Esophagus (tissue), 2 donors: Measurements from ENCODE around the gene ERC2. TPM values are rescaled to one million over a fixed set of nuclear protein-coding genes. Genes with fewer than 3 reads are reported as not detected.

ENCODE experiments used
- H3K27ac ChIP-seq, 2 donors: one replicate each; pipeline ENCODE4 v1.5.1; 2013; ENCODE audit warnings: low read depth in 2 of 2, mild to moderate bottlenecking in 2 of 2, inconsistent platforms in 1 of 2, low read length in 1 of 2, moderate library complexity in 1 of 2
- H3K27me3 ChIP-seq, 2 donors: one replicate each; pipeline ENCODE4 v1.6.1; 2013; ENCODE audit warnings: low read length in 2 of 2, control low read depth in 1 of 2, mild to moderate bottlenecking in 1 of 2; ENCODE audit not compliant: insufficient read depth in 2 of 2, control insufficient read depth in 1 of 2
- H3K36me3 ChIP-seq, 2 donors: one replicate each; pipeline ENCODE4 v1.6.1; 2013; ENCODE audit warnings: low read length in 1 of 2; ENCODE audit not compliant: control insufficient read depth in 2 of 2, insufficient read depth in 2 of 2
- H3K4me1 ChIP-seq, 2 donors: one replicate each; pipeline ENCODE4 v1.6.1; 2013; ENCODE audit warnings: low read length in 1 of 2; ENCODE audit not compliant: control insufficient read depth in 2 of 2, insufficient read depth in 2 of 2
- H3K4me3 ChIP-seq, 2 donors: one replicate each; pipeline ENCODE4 v1.5.1; 2013; ENCODE audit warnings: low read length in 2 of 2, mild to moderate bottlenecking in 2 of 2, low read depth in 1 of 2, moderate library complexity in 1 of 2
- H3K9me3 ChIP-seq, 2 donors: one replicate each; pipeline ENCODE4 v1.6.1; 2013; ENCODE audit warnings: mild to moderate bottlenecking in 2 of 2, low read depth in 1 of 2, low read length in 1 of 2, moderate library complexity in 1 of 2; ENCODE audit not compliant: control insufficient read depth in 2 of 2, insufficient read depth in 1 of 2
- WGBS, 2 donors: extraction: QIAGEN DNeasy Blood & Tissue Kit; methylation state at CpG; one replicate each; pipeline ENCODE4 v1.1.7; 2013; 5-methylcytosine and 5-hydroxymethylcytosine counted together
- polyA plus RNA-seq, 2 donors: library from polyadenylated mRNA; stranded (reverse); fragments of 200-250 nt; gene quantifications; one replicate each; pipeline ENCODE4 v1.2.3, GENCODE V29; 2013
- donor health status: healthy with polysubstance abuse.
- donor health status: Bipolar disorder and iron deficiency.

Gene ERC2
- polyA plus RNA-seq, 2 donors = 0.18 to 0.20 TPM

DNA sequence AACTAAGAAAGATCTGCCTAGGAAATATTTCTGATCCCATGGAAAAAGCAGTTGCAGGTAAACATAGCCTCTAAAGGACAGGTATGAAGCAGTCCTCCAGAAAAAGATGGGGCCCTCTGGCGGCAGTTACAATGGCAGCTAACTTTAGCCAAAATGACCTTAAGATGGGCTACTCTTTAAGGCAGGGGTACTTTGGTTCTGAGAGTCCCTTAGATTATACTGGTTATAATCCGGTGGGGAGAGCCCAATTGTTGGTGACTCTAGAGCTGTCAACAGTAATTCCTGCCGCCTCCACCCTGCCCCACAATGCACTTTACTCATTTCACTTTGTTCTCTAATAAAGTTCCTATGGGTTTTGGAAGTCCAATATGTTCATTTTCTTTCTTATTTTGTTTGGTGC lies 568.4 kb downstream of the ERC2 start:
- Histone ChIP-seq H3K27me3 (no peaks in the 10 kb centered on the region), H3K27ac (no peak overlapping the region), H3K4me1 (no peaks in the 10 kb centered on the region), H3K9me3 (no peaks in the 10 kb centered on the region), H3K36me3 (no peaks in the 10 kb centered on the region), H3K4me3 (no peak overlapping the region)
- WGBS, 2 donors = 81 to 87% methylated on average over 3 of the region's 3 CpGs

DNA sequence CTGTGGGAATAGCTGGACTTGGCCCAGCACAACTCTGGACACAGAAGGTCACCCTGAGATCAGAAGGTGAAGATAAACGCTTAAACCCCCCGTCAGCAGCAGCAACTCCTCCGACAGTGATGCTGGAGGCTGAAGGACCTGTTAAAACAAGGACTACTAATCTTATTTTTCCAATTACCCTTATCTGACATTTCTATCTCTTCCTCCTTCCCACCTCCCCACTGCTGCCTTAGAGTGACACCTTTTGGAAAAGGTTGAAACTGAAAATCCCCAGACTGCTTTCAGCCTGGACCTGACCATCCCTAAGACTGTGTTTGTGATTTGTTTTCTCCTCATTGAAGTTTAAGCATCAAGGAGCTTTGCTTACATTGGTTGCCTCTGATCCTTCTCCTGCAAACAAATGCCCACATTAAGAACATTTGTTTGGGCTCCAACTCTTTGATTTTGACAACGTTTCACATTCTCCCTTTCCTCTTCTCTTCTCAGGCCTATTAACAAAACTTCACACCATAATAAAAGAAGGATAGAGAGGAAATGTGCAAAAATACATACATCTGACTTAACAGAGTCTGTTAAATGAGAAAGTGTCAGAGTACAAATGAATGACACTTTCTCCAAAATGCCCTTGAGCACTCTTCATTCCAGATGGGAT lies 570.6 kb downstream of the ERC2 start:
- H3K36me3 ChIP-seq = no peaks in the 10 kb centered on the region
- H3K9me3 ChIP-seq = no peaks in the 10 kb centered on the region
- no peaks in the 10 kb centered on the region for H3K4me1 ChIP-seq
- no peak overlapping the region for H3K27ac ChIP-seq
- no peaks in the 10 kb centered on the region for H3K27me3 ChIP-seq
- no peak overlapping the region for H3K4me3 ChIP-seq
- 41 to 54% methylated on average over 4 of the region's 4 CpGs for WGBS, 2 donors

DNA sequence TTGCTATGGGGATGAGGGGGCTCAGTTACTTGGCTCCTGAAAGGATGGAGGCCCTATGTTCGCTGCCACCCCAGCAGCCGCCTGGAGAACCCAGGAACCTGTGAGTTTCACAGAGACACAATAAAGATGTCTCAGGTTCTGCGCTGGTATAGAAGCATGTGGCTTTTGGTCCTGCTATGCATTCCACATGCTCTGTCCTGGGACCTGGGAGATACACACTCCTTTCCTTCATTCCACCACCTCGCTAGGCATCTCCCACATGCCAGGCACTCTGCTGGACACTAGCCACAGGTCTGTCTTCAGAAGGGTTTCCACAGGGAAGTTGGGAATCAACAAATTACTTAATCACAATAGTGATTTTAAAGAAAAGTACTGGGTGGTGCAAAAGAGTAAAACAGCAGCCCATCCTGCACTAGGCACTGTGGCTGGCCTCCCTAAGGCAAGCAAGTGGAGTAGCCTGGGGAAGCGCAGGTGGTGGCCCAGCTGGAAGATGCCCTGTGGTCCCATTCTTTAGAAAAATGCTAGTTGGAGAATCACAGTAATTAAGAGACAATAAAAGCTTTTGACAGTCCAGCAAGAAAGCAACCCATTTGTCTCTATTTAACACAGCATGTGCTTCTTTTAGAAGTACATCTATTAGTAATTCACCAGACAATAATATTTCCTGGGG lies 572.2 kb downstream of the ERC2 start:
- no peak overlapping the region for H3K4me3 ChIP-seq
- 76 to 95% methylated on average over 5 of the region's 5 CpGs for WGBS, 2 donors
- H3K4me1 ChIP-seq = no peaks in the 10 kb centered on the region
- no peaks in the 10 kb centered on the region for H3K36me3 ChIP-seq
- H3K9me3 ChIP-seq = no peaks in the 10 kb centered on the region
- no peak overlapping the region for H3K27ac ChIP-seq
- no peaks in the 10 kb centered on the region for H3K27me3 ChIP-seq

DNA sequence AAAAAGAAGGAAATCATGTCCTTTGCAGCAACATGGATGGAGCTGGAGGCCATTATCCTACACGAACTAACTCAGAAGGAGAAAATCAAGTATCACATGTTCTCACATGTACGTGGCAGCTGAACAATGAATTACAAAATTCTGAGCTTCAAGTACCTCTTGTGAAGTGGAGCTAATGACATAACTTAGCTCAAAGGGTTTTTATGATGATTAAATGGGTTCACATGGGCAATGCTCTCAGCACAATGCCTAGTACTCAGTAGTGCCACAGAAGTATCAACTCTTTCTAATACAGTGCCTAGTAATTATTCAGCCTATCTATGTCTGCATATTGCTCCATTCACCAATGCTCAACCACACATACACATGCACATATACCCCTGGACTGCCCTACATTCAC lies 573.7 kb downstream of the ERC2 start:
- H3K36me3 ChIP-seq = no peaks in the 10 kb centered on the region
- no peaks in the 10 kb centered on the region for H3K4me1 ChIP-seq
- H3K9me3 ChIP-seq = no peaks in the 10 kb centered on the region
- no peak overlapping the region for H3K4me3 ChIP-seq
- 49 to 58% methylated on average over 2 of the region's 2 CpGs for WGBS, 2 donors
- H3K27me3 ChIP-seq = no peaks in the 10 kb centered on the region
- no peak overlapping the region for H3K27ac ChIP-seq

DNA sequence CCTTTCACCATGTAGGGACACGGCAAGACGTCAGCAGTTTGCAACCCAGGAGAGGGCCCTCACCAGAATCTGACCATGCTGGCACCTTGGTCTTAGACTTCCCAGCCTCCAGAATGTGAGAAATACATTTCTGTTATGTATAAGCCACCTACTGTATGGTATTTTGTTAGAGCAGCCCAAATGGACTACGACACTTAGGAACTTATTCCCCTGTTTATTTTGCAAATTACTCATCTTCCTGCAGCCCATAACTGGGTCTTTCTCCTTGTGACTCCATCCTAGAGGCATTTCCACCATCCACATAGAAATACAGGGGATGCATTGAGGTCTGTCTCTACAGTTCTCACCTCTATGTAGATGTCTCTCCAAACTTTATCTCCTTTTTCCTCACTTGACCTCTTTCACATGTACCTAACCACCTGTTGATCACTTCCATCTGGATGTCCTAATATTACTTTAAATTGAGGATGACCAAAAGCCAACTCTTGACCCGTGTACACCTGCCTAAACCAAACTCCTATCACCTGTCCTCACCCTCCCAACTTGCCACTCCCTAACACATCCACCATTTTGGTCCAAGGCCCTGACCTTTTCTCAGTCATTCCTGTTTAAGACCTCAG lies 575.1 kb downstream of the ERC2 start:
- WGBS, 2 donors = 67 to 79% methylated on average over 4 of the region's 4 CpGs
- H3K9me3 ChIP-seq = no peaks in the 10 kb centered on the region
- H3K4me3 ChIP-seq = no peak overlapping the region
- no peaks in the 10 kb centered on the region for H3K36me3 ChIP-seq
- no peak overlapping the region for H3K27ac ChIP-seq
- no peaks in the 10 kb centered on the region for H3K4me1 ChIP-seq
- no peaks in the 10 kb centered on the region for H3K27me3 ChIP-seq

DNA sequence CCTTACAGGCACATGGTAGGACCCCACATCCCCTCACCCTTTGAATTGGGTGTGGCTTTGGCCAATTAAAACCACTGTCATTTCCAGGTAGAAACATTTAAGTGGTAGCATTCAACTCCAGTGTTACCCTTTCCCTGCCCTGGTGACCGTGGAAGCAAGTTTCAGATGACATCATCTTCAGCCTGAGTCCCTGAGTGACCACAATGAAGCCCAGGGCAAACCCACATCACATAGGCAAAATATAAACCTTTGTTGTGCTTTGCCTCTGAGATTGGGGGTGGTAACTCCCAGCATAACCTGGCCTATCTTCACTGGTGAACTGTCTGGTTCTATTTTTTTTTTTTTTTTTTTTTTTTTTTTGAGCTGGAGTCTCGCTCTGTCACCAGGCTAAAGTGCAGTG lies 577.2 kb downstream of the ERC2 start:
- Histone ChIP-seq H3K4me1 (no peaks in the 10 kb centered on the region), H3K27ac (no peak overlapping the region), H3K36me3 (no peaks in the 10 kb centered on the region), H3K9me3 (no peaks in the 10 kb centered on the region), H3K4me3 (no peak overlapping the region), H3K27me3 (no peaks in the 10 kb centered on the region)
- WGBS, 2 donors = 78 to 85% methylated on average over 2 of the region's 2 CpGs

DNA sequence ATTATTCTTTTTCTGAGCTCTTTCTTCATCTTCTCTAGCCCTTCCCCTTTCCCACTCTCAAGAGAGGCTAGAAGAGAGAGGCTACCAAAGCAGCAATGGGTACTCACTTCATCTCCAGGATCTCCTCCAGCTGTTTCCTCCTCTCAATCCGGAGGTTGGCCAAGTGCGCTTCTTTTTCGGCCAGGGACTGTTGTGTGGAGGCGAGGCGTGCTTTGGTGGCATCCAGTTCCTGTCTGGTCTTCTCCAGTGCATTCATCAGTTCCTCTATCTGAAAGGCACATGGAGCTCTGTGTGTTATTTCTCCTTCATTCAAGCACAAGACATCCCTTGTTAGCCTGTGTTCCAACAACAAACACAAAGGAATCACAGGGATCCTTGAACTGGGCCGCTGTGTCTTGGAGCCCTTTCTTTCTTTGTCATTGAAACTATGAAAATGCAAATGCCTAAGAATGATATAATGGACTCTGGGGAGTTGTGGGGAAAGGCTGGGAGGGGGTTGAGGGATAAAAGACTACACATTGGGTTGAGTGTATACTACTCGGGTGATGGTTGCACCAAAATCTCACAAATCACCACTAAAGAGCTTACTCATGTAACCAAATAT lies 579.9 kb downstream of the ERC2 start:
- Histone ChIP-seq H3K27me3 (no peaks in the 10 kb centered on the region), H3K4me3 (no peak overlapping the region), H3K36me3 (no peaks in the 10 kb centered on the region), H3K4me1 (no peaks in the 10 kb centered on the region), H3K9me3 (no peaks in the 10 kb centered on the region), H3K27ac (no peak overlapping the region)
- WGBS, 2 donors = 90 to 95% methylated on average over 7 of the region's 7 CpGs

DNA sequence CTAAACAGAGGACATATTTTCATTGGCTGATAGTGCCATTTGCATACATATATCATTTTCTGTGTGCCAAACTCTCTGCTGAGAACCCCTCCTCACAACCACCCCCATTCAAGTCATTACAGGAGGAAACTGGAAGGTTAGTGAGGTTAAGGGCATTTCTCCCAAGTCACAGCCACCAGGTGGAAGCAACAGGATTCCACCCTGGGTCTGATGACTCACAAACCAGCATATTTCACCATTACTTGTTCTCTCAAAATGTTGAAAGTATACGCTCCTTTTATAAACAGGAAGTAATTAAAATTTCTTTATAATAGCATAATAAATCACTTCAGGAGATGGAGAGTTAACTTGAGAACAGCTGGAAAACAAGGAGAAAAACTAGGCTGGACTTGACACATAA lies 582.5 kb downstream of the ERC2 start:
- WGBS, 2 donors = 9 to 18% methylated on average over 1 of the region's 1 CpG
- no peaks in the 10 kb centered on the region for H3K36me3 ChIP-seq
- H3K9me3 ChIP-seq = no peaks in the 10 kb centered on the region
- no peaks in the 10 kb centered on the region for H3K27me3 ChIP-seq
- no peaks in the 10 kb centered on the region for H3K4me1 ChIP-seq
- H3K27ac ChIP-seq = peak overlapping the region; percentile 13 to 86
- no peak overlapping the region for H3K4me3 ChIP-seq

DNA sequence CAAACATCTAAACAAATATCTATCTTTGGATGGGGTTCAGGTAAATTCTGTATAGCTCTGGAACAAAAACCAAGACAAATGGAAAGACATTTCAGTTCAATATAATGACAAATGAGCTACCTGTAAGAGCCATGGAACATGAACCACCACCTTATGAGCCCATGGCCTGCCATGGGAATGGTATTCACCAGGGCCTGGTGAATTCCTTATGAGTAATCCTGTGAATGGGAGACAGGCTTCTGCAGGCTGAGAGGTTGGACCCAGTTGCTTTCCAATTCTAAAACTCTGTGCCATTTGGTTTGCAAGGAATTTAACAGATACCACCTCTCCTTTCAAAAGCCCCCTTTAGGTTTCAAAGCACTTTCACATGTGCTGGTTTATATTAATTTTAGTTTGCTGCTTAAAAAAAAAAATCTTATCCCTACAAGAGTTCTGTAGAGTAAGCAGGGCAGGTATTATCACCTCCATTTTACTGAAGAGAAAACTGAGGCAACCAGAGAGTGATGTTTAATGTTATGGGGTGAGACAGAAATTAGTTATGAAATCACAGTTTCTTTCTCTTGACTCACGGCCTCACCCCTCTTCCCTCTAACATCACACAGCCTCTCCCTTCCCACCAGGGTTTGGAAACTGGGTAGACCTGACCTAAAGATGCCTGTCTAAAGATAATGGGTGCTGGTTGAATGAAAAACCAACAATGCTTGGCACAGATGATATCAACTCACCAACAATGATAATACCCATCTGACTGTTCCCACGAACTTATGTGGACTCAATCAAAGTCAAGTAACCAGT lies 583.6 kb downstream of the ERC2 start:
- Histone ChIP-seq H3K27me3 (no peaks in the 10 kb centered on the region), H3K27ac (peak overlapping the region; percentile 86 to 88)
- 25 to 48% methylated on average over 2 of the region's 2 CpGs for WGBS, 2 donors

More for the DNA sequence above, 583.6 kb downstream of the ERC2 start:
- H3K4me3 ChIP-seq = no peak overlapping the region
- H3K4me1 ChIP-seq = peaks cover 0 to 2% of the 10 kb centered on the region in 2 donors
- no peaks in the 10 kb centered on the region for H3K9me3 ChIP-seq
- H3K36me3 ChIP-seq = no peaks in the 10 kb centered on the region
